Tibial nerve (tissue), 4 donors: Measurements from ENCODE around the gene PKD2. TPM values are rescaled to one million over a fixed set of nuclear protein-coding genes. Genes with fewer than 3 reads are reported as not detected.
A peak's percentile ranks its signal among the peaks of the same experiment; 100 is the strongest.

Experiments
- DNase-seq, 2 donors: peaks; one replicate each; pipeline ENCODE4 v3.0.0-alpha.2; 2019; ENCODE audit warnings: low spot score in 2 of 2
- H3K27ac ChIP-seq, 4 donors: fragments of 200-600 bp; sonication (generic) in 3 of 4; one replicate each; pipeline ENCODE4 v1.5.1; 2017 to 2019; ENCODE audit warnings: mild to moderate bottlenecking in 1 of 4
- H3K27me3 ChIP-seq, 2 donors: fragments of 200-600 bp; sonication (generic) in 1 of 2; one replicate each; pipeline versions ENCODE4 v1.5.1 to v1.6.0; 2017 to 2019
- H3K36me3 ChIP-seq, 3 donors: fragments of 200-600 bp; sonication (generic); one replicate each; pipeline ENCODE4 v1.5.1; 2018 to 2019
- H3K4me1 ChIP-seq, 4 donors: fragments of 200-600 bp; sonication (generic) in 3 of 4; one replicate each; pipeline ENCODE4 v1.5.1; 2017 to 2019
- H3K4me3 ChIP-seq, 4 donors: fragments of 200-600 bp; sonication (generic) in 3 of 4; one replicate each; pipeline ENCODE4 v1.5.1; 2017 to 2019; ENCODE audit warnings: mild to moderate bottlenecking in 1 of 4, moderate library complexity in 1 of 4
- H3K9me3 ChIP-seq, 4 donors: fragments of 200-600 bp; sonication (generic) in 3 of 4; one replicate each; pipeline ENCODE4 v1.5.1; 2017 to 2019
- CTCF ChIP-seq, 5 experiments: fragments of 200-600 bp in 3 of 5; fragments of 450-650 bp in 2 of 5; sonication (generic) in 3 of 5; IDR thresholded peaks; one replicate each; pipeline ENCODE4 v1.5.1; 2016 to 2019; ENCODE audit warnings: antibody characterized with exemption in 5 of 5, mild to moderate bottlenecking in 3 of 5, moderate library complexity in 2 of 5
- EP300 ChIP-seq, 2 donors: sonication (generic); formaldehyde crosslinking; IDR thresholded peaks; one replicate each; pipeline ENCODE4 v1.6.1; 2017; ENCODE audit warnings: antibody characterized with exemption in 2 of 2, mild to moderate bottlenecking in 1 of 2
- POLR2A ChIP-seq, 2 donors: fragments of 450-650 bp; IDR thresholded peaks; one replicate each; pipeline ENCODE4 v1.6.1; 2017; ENCODE audit warnings: antibody characterized with exemption in 2 of 2, mild to moderate bottlenecking in 2 of 2, moderate library complexity in 2 of 2
- WGBS, 2 donors: methylation state at CpG; one replicate each; pipeline ENCODE4 v1.1.5; 2018; 5-methylcytosine and 5-hydroxymethylcytosine counted together
- total RNA-seq, 4 donors: library from RNA; depleted of rRNA; stranded (reverse); fragments of >200 nt; gene quantifications; one replicate each; pipeline ENCODE4 v1.1.0, GENCODE V29; 2016

The PKD2 gene
- total RNA-seq, 4 donors from 2014 or later: 92.7 to 117 (median 94.7) TPM

GRCh38 chr4:88075336-88075735 lies 67.9 kb downstream of the PKD2 start:
- Histone ChIP-seq H3K9me3 (peaks cover 0 to 7% (median 0%) of the 10 kb centered on the region in 4 donors), H3K36me3 (peaks cover 0 to 78% (median 6%) of the 10 kb centered on the region in 3 donors), H3K4me1 (no peaks in the 10 kb centered on the region), H3K27ac (no peak overlapping the region), H3K4me3 (no peak overlapping the region), H3K27me3 (no peaks in the 10 kb centered on the region)
- WGBS, 2 donors: 87 to 89% methylated on average over 9 of the region's 9 CpGs
- DNase-seq: no peak
- TF ChIP-seq POLR2A (IDR thresholded peaks at IDR 0.05) (no peak), EP300 (IDR thresholded peaks at IDR 0.05) (no peak), CTCF (IDR thresholded peaks at IDR 0.05) (no peak)

- no peak for TF ChIP-seq POLR2A (IDR thresholded peaks at IDR 0.05)
- TF ChIP-seq EP300 (IDR thresholded peaks at IDR 0.05): peak in 1 of 2 donors; percentile 16
- H3K9me3 ChIP-seq: no peaks in the 10 kb centered on the region
- H3K36me3 ChIP-seq: peaks cover 0 to 51% (median 0%) of the 10 kb centered on the region in 3 donors
- H3K4me3 ChIP-seq: no peak overlapping the region
- H3K4me1 ChIP-seq: no peaks in the 10 kb centered on the region
- no peaks in the 10 kb centered on the region for H3K27me3 ChIP-seq
- 63 to 68% methylated on average over 7 of the region's 7 CpGs for WGBS, 2 donors
- H3K27ac ChIP-seq: peak overlapping the region in 3 of 4 donors; percentile 3 to 58 (median 53)
- DNase-seq: peak in 1 of 2 donors; percentile 46
Measured at GRCh38 chr4:88077911-88078524, 70.6 kb downstream of the PKD2 start.

- peak overlapping the region in 3 of 4 donors; percentile 3 to 58 (median 53) for H3K27ac ChIP-seq
- TF ChIP-seq POLR2A (IDR thresholded peaks at IDR 0.05): no peak
- no peak for TF ChIP-seq CTCF (IDR thresholded peaks at IDR 0.05)
- TF ChIP-seq EP300 (IDR thresholded peaks at IDR 0.05): no peak
- no peaks in the 10 kb centered on the region for H3K9me3 ChIP-seq
- no peaks in the 10 kb centered on the region for H3K4me1 ChIP-seq
- H3K27me3 ChIP-seq: no peaks in the 10 kb centered on the region
- 91 to 95% methylated on average over 2 of the region's 2 CpGs for WGBS, 2 donors
- no peak for DNase-seq
- no peak overlapping the region for H3K4me3 ChIP-seq
- H3K36me3 ChIP-seq: peaks cover 0 to 46% (median 0%) of the 10 kb centered on the region in 3 donors
Measured at GRCh38 chr4:88078579-88078978, 71.1 kb downstream of the PKD2 start.

- Histone ChIP-seq H3K4me1 (no peaks in the 10 kb centered on the region), H3K36me3 (peaks cover 0 to 25% (median 0%) of the 10 kb centered on the region in 3 donors), H3K4me3 (no peak overlapping the region), H3K27me3 (no peaks in the 10 kb centered on the region), H3K9me3 (no peaks in the 10 kb centered on the region), H3K27ac (no peak overlapping the region)
- 89 to 90% methylated on average over 1 of the region's 1 CpG for WGBS, 2 donors
- no peak for DNase-seq
- TF ChIP-seq CTCF (IDR thresholded peaks at IDR 0.05) (no peak), EP300 (IDR thresholded peaks at IDR 0.05) (no peak), POLR2A (IDR thresholded peaks at IDR 0.05) (no peak)
Measured at GRCh38 chr4:88080626-88081025, 73.2 kb downstream of the PKD2 start.

GRCh38 chr4:88087004-88087403 lies 79.6 kb downstream of the PKD2 start:
- Histone ChIP-seq H3K9me3 (no peaks in the 10 kb centered on the region), H3K27ac (no peak overlapping the region), H3K4me1 (peaks cover 0 to 11% (median 0%) of the 10 kb centered on the region in 4 donors), H3K27me3 (no peaks in the 10 kb centered on the region), H3K36me3 (no peaks in the 10 kb centered on the region), H3K4me3 (no peak overlapping the region)
- WGBS, 2 donors: 93% methylated on average over 1 of the region's 1 CpG
- no peak for DNase-seq
- TF ChIP-seq CTCF (IDR thresholded peaks at IDR 0.05): no peak
- TF ChIP-seq EP300 (IDR thresholded peaks at IDR 0.05): no peak
- TF ChIP-seq POLR2A (IDR thresholded peaks at IDR 0.05): no peak
